Germinal center (tissue), 1 donor: ENCODE measurements around the gene MRPL51.
"Not testable (repeated sequence)": the region's sequence is repeated elsewhere in the genome, so short reads cannot be mapped to it uniquely, and the experiment has no call there.

Experiments used
- DNase-seq: peaks from one replicate; pipeline ENCODE4 v3.0.0; 2012; ENCODE audit warnings: mixed read lengths, low spot score

MRPL51 gene

DNA sequence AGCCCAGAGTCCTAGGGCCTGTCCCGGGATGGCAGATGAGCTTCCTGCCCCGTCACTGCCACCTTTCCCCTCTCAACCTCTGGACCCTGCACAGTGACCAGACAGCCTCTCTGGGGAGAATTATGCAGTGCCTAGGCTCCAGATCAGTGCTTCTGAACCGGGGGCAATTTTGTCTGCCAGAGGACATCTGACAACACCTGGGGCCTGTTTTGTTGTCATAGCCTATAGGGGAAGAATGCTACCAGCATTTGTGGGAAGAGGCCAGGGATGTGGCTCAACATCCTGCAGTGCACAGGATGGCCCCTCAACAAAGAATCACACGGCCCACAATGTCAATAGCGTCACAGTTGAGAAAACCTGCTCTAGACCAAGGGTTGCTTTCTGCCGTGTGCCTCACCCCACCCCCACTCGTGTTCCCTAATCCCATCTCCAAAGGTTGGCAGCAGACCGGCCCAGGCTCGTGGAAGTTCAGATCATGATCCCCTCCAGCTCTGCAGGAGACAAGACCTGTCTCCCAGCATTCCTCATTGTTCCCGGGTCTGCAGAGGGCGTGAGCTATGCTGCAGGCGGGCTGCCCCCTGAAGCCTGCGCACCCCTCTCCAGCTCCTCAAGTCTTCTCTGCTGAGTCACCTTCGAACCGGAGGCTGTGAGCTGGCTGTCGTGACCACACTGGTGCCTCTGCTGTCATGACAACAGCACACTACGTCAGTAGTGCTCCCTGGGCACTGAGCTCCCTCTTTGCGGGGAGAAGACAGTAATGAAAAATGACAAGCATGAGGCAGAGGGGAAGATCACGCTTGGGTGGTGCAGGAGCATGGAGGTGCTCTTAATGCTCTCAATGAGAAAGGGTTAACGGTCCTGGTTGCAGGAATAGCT, 39.2 kb upstream of the MRPL51 start:
- DNase-seq: peak; percentile 71

DNA sequence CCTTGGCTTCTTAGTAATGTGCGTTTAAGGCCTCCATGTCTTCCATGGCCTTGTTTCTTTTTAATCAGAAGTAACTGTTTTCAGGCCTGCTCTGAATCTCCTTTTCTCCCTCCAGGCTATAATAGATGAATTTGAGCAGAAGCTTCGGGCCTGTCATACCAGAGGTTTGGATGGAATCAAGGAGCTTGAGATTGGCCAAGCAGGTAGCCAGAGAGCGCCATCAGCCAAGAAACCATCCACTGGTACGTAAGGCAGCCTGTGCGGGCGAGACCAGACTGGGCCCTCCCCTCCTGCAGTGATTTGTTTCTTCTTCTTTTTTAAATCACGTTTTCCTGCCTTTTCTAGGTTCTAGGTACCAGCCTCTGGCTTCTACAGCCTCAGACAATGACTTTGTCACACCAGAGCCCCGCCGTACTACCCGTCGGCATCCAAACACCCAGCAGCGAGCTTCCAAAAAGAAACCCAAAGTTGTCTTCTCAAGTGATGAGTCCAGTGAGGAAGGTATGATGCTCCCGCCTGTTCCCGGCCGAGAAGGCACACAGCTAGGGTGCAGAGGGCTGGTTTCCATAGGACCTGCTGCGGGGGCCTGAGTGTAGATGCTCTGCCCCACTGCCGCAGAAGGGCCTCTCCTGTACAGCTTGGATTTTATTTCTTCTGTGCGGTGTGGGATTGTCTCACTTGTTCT, 37.7 kb upstream of the MRPL51 start:
- DNase-seq: no peak

DNA sequence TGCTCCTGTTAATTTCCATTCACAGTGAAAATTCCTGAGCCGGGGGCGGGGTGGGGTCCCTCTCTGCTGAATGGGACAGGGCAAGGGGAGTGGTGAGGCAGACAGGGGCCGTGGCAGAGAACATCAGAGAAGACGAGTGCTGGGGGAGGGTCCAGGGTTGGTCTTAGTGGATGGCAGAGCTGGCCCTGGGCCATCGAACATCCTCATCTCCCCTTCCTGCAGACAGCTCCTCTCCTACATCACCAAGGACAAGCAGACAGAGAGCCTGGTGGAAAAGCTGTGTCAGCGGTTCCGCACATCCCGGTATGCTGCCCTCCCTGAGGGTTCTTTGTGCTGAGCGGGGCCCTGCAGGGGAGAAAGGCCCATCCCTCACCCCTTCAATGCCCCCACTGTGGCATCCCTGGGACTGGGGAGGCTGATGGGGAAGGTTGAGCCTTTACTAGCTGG, 36.3 kb upstream of the MRPL51 start:
- DNase-seq: no peak

DNA sequence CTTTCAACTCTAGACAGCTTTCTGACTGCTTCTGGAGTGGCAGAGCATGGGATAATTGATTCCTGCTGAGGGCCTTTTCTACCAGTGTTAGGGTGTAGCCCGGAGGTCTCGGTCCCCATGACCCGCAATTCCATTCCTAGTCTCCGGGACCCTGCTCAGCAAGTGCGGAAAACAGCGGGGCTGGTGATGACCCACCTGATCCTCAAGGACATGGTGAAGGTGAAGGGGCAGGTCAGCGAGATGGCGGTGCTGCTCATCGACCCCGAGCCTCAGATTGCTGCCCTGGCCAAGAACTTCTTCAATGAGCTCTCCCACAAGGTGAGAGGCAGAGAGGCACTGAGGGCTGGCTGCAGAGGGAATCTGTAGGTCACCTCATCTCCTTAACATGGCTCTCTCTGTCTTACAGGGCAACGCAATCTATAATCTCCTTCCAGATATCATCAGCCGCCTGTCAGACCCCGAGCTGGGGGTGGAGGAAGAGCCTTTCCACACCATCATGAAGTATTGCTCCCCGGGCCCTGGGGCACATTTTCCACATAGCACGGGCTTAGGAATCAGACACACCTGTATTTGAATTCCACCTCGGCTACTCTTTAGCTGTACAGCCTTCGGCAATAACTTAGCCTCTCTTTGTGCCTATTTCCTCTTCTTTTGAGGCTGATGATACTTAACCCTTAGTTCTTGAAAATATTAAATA, 35.6 kb upstream of the MRPL51 start:
- no peak for DNase-seq

DNA sequence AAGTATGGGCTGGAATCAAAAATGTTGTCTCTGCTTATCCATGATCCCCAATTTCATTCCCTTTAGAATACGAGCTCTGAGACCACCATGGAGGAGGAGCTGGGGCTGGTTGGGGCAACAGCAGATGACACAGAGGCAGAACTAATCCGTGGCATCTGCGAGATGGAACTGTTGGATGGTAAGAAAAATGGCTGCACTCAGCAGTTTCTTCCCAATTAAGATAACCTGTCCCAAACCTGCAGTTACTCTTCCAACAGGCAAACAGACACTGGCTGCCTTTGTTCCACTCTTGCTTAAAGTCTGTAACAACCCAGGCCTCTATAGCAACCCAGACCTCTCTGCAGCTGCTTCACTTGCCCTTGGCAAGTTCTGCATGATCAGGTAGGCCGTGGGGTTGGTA, 34.6 kb upstream of the MRPL51 start:
- no peak for DNase-seq

DNA sequence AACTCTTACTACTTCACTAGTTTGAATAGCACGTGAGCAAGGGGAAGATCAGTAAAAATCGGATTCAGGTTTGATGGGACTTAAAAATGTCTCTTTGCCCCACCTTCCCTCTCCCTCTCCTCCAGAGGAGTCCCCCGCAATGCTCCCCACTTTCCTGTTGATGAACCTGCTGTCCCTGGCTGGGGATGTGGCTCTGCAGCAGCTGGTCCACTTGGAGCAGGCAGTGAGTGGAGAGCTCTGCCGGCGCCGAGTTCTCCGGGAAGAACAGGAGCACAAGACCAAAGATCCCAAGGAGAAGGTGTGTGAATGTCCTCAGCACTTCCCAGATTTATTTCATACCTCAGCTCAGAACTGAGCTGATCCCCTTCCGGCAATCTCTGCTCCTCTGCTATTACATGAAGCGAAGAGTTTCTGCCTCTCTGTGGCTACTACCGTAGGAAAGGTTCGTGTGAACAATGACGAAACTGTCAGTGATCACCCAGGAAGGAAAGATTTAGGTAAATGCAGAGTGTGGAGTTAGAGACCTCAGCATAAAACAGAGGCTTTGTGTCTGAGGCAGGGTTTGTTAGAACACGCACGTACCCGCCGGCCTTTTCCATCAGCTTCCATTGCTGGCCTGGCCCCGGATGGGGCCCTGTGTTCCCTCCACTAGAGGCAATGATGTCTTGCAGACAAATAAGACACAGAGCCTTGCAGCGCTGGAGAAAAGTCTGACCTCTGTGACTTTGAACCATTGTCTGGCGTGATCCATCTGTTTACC, 33.9 kb upstream of the MRPL51 start:
- no peak for DNase-seq

DNA sequence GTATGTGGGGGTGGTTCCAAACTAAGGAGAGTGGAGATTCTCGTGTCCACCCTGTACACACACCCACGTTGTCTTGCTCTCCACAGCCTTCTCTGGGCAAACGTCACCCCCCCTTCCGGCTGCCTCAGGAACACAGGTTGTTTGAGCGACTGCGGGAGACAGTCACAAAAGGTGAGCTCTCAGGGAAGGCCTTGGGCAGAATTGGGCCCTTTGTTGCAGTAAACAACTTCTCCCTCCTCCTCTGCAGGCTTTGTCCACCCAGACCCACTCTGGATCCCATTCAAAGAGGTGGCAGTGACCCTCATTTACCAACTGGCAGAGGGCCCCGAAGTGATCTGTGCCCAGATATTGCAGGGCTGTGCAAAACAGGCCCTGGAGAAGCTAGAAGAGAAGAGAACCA, 33.1 kb upstream of the MRPL51 start:
- DNase-seq: no peak

DNA sequence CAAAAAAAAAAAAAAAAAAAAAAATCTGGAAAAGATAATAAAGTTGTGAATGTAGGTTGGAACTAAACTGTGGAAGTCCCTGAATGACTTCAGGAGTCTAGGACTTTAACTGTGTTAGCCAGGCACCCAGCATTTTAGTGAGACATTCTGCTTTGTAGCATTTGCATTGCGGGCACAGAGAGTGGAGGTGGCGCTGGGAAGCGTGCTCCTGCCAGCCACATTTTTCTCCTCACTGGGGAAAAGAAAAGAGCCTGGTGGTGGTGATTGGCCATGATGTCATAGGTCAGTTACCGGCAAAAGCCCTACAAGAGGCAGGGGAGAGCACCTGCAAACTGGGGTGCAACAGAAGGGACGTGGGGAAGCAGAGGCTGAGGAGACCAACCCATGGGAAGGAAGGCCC, 31.6 kb upstream of the MRPL51 start:
- no peak for DNase-seq

DNA sequence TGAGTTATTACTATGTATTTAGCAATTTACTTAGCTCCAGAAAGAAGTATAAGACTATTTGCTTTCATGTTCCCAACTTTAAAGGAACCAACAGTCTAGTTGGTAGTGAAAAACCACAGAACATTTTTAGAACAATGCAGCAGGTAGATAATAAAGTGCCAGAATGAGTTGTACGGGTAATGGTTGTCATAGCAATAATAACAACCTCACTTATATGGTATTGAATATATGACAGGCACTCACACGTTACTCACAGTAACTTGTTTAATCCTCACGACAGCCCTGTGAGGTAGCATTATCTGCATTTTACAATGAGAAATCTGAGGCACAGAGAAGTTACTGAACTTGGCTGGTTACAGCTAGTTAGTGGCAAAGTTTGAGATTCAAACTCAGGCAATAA, 30.6 kb upstream of the MRPL51 start:
- DNase-seq: no peak

DNA sequence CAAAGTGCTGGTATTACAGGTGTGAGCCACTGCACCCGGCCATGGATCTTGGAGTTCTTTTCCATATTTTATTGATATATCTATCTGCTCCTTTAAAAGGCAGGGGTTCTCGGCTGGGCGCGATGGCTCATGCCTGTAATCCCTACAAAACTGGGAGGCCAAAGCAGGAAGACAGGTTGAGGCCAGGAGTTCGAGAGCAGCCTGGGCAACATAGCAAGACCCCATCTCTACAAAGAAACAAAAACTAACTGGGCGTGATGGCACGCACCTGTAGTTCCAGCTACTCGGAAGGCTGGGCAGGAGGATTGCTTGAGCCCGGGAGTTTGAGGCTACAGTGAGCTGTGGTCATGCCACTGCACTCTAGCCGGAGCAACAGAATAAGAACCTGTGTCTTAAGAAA, 29.1 kb upstream of the MRPL51 start:
- no peak for DNase-seq

DNA sequence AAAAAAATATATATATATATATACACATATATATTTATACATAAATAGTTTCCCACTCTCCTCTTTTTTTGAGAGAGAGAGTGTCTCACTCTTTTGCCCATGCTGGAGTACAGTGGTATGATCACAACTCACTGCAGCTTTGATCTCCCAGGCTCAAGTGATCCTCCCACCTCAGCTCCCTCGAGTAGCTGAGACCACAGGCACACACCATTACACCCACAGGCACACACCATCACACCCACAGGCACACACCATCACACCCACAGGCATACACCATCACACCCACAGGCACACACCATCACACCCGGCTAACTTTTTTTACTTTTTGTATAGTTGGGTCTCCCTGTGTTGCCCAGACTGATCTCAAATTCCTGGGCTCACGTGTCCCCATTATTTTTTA, 27.1 kb upstream of the MRPL51 start:
- DNase-seq: no peak

DNA sequence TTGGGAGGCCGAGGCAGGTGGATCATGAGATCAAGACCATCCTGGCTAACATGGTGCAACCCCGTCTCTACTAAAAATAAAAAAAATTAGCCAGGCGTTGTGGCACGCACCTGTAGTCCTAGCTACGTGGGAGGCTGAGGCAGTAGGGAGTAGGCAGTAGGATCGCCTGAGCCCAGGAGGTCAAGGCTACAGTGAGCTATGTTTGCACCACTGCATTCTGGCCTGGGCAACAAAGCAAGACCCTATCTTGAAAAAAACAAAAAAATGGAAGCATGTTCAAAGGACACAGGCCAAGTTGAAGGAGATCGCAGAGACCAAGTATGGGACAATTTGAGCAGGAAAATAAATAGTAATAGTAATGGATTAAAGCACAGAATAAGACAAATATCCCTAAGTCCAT, 15.0 kb upstream of the MRPL51 start:
- DNase-seq: no peak

DNA sequence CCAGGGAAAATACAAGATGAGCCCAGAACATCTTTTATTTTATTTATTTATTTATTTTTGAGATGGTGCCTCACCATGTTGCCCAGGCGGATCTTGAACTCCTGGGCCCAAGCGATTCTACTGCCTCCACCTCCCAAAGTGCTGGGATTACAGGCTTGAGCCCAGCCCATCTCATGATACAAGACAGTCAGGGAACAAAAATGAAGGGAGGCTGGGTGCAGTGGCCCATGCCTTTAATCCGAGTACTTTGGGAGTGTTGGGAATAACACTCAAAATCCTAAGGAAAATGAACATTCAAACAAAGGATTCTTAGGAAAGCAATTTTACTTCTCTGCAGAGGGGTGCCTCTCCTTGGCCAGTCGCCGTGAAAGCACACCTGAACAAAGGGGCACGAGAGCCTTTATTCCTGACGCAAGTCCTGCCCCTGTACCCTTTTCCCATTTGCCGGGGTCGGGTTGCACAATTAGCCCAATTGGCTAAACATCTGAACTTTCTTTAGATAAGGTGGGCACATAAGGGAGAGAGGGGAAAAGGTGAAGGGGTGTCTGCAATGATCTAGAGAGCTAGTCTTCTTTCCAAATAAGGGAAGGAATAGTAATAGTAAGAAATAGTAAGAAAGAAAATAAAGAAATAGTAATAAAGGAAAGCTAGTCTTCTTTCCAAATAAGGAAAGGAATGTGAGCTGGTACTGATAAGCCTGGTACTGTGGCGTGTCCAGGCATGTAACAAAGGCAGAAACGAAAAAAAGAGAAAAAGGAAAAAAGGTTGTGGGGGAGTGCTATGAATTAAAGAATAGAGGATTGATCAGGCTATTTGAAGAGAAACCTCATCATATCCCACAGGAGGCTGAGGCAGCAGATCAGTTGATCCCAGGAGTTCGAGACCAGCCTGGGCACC, 14.3 kb upstream of the MRPL51 start:
- no peak for DNase-seq

DNA sequence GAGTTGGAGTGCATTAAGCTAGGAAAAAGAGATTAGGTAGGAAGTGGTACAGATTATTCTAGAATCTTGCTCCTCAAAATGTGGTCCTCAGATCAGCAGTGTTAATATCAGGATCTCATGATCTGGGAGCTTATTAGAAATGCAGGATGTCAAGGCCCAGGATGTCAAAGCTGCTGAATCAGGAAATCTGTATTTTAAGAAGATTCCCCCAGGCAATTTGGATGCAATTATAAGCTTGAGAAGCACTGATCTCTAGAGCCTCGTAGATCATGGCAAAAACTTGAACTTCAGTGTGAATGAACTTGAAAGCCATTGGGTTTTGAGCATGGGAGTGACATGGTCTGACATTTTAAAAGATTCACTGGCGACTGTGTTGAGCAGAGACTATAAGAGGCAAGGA, 7.4 kb upstream of the MRPL51 start:
- DNase-seq: no peak

DNA sequence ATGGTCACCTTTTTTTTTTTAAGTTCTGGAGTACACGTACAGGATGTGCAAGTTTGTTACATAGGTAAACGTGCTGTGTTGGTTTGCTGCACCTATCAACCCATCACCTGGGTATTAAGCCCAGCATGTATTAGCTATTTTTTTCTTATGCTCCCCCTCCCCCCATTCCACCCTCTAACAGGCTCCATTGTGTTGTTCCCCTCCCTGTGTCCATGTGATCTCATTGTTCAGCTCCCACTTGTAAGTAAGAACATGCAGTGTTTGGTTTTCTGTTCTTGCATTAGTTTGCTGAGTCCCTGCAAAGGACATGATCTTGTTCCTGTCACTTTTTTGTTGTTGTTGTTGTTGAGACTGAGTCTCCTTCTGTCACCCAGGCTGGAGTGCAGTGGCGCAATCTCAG, 4.2 kb upstream of the MRPL51 start:
- not testable (repeated sequence) for DNase-seq

DNA sequence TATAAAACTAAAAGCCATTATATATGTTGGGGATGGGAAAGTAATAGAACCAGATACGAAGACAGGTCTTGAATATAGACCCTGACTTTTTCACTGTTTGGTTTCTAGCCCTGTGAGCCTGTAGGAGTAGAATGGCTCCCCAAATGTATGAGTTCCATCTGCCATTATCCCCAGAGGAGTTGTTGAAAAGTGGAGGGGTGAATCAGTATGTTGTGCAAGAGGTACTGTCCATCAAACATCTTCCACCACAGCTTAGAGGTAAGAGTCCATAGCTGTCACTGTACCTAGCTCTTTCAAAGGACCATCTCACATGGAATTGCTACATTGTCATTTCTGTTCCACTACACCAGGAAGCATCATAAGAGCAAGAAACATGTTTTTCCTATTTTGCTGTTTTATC, 1.9 kb upstream of the MRPL51 start:
- no peak for DNase-seq

DNA sequence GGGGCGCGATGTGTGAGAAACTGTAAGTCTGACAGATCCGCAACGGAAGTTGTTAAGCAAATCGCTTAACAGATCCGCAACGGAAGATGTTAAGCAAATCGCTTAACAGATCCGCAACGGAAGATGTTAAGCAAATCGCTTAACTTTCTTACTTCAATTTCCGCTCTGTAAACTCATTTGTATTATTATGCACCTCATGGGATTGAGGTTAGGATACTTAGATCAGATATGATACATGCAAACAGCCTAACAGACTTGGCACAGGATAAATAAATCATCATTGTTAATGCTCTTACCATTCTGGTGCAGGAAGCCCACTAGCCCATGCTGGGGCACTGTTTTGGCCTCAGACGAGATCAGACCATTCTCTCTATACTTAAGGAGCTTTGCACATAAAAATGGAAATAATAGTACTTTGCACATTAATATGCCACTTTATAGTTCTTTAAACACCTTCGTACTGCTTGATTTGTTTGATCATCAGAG, 1.2 kb upstream of the MRPL51 start:
- DNase-seq: peak; percentile 23

DNA sequence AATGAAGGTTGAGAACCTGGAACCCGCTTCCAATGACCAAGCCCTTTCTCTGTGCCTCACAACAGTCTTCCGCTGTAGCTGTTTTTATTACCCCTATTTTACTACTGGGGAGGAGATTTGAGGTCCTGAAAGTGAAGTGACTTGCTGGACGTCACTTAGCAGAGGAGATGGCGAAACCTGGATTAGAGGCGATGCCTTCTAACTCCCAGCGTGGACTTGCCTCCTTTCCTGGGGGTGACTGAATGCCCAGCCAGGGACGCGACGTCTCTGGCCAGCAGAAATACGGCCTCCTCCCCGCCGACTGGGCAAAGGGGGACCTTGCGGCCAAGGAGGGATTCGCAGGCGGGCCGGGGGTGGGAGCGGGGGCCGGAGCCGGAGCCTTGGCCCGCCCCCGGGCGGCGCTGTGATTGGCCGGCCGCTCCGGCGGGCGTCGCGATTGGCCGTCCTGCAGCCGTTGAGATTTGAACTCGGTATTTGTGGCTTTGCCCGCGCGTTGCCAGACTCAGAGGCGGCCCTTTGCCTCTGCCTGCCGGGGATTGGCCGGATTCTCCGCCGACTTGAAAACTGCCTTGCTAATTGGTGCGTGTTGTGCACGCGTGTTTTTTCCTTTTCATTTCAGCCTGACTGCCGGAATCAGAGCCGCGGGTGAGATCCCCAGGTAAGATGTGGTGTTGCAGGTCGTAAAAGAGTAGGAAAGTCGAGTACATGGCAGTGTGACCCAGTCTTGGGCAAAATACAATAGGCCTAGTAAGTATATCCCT, 615 bp upstream of the MRPL51 start, which contains the start of gene NCAPD2:
Gene NCAPD2, plus strand, starts transcription at position 606 of the 761 bp plus-strand sequence. CDS start 997 bp downstream, outside the sequence.
- peak; percentile 97 for DNase-seq

DNA sequence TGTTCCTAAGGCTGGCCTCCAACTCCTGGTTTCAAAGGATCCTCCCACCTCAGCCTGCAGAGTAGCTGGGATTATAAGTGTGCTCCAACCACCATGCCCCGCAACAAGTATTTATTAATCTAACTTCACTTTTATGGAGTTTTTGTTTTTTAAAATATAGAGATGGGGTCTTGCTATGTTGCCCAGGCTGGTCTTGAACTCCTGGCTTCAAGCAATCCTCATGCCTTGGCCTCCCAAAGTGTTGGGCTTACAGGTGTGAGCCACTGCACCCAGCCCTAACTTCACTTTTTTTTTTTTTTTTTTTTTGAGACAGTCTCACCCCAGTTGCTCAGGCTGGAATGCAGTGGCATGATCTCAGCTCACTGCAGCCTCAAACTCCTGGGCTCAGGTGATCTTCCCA, 2.4 kb downstream of the MRPL51 start:
- DNase-seq: not testable (repeated sequence)

DNA sequence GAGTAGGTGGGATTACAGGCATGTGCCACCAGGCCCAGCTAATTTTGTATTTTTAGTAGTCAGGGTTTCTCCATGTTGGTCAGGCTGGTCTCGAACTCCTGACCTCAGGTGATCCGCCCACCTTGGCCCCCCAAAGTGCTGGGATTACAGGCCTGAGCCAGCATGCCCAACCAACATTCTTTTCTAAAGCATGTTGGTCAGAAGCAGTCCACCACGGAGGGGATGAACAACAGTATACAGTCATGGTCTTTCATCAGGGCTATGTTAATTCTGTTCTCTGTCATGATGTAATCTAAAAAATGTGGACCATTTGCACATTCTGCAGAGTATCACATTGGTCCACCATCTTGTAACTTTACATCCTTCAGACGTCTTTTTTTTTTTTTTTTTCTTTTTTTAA, 3.6 kb downstream of the MRPL51 start:
- no peak for DNase-seq
